MG63 (cell line): Measurements from ENCODE around the gene ZMYM4. TPM values are rescaled to one million over a fixed set of nuclear protein-coding genes. Genes with fewer than 3 reads are reported as not detected.
"Not testable (repeated sequence)": the region's sequence is repeated elsewhere in the genome, so short reads cannot be mapped to it uniquely, and the experiment has no call there.

Experiments
- DNase-seq: peaks from one replicate; pipeline ENCODE4 v3.0.0-alpha.2; 2020
- H3K27me3 ChIP-seq: fragments of 250-450 bp; sonication (Bioruptor Pico); 2 replicates; pipeline ENCODE4 v1.5.1; 2020; ENCODE audit warnings: mild to moderate bottlenecking, moderate library complexity
- H3K36me3 ChIP-seq: fragments of 250-450 bp; sonication (Bioruptor Pico); 2 replicates; pipeline ENCODE4 v1.5.1; 2020; ENCODE audit warnings: mild to moderate bottlenecking, moderate library complexity
- H3K4me3 ChIP-seq: fragments of 250-450 bp; sonication (Bioruptor Pico); 2 replicates; pipeline ENCODE4 v1.5.1; 2020; ENCODE audit warnings: mild to moderate bottlenecking, moderate library complexity
- H3K9me3 ChIP-seq: fragments of 250-450 bp; sonication (Bioruptor Pico); 2 replicates; pipeline ENCODE4 v1.5.1; 2020; ENCODE audit warnings: mild to moderate bottlenecking, moderate library complexity
- total RNA-seq: library from RNA; depleted of rRNA; stranded (reverse); fragments of >200 nt; shearing (Covaris generic); gene quantifications from 2 replicates; pipeline ENCODE4 v1.2.3, GENCODE V29; 2014; ENCODE audit warnings: low replicate concordance

The ZMYM4 gene
- total RNA-seq, 1 experiment from 2014 or later, result 27.8 TPM

- Histone ChIP-seq H3K27me3 (no peaks in the 10 kb centered on the region), H3K36me3 (peaks cover 13% of the 10 kb centered on the region), H3K4me3 (no peak overlapping the region), H3K9me3 (no peaks in the 10 kb centered on the region)
- DNase-seq, result no peak
Measured at GRCh38 chr1:35297886-35298285, 29.4 kb downstream of the ZMYM4 start.

DNA sequence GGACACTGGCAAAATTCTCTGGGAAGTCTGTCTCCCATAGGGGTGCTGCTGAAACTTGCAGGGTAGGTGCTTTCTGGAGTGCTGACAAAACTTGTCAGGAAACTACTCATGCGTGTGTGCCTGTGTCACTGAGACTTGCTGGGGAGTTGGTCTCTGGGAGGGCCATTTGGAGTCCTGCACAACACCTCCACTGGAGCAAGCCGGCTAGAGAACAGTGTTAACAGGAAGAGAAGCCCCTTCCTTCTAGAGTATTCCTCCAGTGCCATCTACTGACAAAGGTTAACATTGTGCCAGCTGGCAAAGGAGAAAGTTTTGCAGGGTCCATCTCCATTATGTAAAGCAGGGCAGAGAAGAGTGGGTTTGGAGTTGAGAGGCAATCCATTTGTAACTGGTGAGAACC lies 30.0 kb downstream of the ZMYM4 start:
- DNase-seq, result no peak
- H3K36me3 ChIP-seq, result peaks cover 13% of the 10 kb centered on the region

DNA sequence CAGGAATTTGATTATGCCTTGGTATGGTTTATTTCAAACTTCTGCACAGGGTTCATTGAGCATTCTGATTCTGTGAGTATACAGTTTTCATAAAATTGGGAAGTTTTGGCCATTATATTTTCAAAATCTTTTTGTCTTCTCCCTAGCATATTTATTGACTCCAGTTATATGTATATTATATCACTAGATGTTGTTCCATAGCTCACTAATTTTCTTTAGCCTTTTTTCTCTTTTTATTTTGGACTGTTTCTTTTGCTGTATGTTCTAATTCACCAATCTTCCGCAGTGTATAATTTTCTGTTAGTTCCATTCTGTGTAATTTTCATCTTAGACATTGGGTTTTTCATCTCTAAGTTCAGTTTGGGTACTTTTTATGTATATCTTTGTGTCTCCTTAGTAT lies 31.9 kb downstream of the ZMYM4 start:
- H3K9me3 ChIP-seq, result no peaks in the 10 kb centered on the region
- H3K27me3 ChIP-seq, result no peaks in the 10 kb centered on the region
- H3K4me3 ChIP-seq, result no peak overlapping the region
- peaks cover 5% of the 10 kb centered on the region for H3K36me3 ChIP-seq
- DNase-seq, result no peak

More for the DNA sequence above, 30.0 kb downstream of the ZMYM4 start:
- no peaks in the 10 kb centered on the region for H3K27me3 ChIP-seq
- H3K9me3 ChIP-seq, result no peaks in the 10 kb centered on the region
- H3K4me3 ChIP-seq, result no peak overlapping the region

DNA sequence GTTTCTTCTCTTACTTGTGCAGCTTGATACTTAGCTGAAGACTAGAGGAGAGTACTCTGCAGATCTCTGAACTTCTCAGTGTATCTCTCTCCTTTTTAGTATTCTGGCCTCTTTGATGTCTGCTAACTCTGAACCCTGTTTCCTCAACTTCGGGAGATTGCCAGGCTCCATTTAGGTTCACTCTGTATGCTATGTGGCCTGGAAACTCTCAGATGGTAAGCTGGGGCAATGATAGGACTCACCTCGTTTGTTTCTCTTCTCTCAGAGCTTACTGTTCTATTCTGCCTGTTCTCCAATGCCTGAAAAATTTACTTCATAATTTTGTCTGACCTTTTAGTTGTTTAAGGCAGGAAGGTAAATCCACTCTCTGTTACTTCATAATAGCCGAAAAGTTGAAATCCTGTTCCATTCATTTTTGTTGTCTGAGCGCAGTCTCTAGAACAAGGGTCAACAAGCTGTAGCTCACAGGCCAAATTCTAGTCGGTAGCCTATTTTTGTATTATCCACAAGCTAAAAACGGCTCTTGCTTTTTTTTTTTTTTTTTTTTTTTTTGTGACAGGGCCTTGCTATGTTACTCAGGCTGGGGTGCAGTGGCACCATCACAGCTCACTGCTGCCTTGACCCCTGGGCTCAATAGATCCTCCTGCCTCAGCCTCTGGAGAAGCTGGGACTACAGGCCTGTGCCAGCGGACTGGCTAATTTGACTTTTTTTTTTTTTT lies 33.3 kb downstream of the ZMYM4 start:
- Histone ChIP-seq H3K4me3 (no peak overlapping the region), H3K9me3 (no peaks in the 10 kb centered on the region), H3K36me3 (peaks cover 2% of the 10 kb centered on the region), H3K27me3 (no peaks in the 10 kb centered on the region)
- no peak for DNase-seq

GRCh38 chr1:35305383-35305782 lies 36.9 kb downstream of the ZMYM4 start:
- DNase-seq, result no peak
- Histone ChIP-seq H3K4me3 (no peak overlapping the region), H3K36me3 (peaks cover 10% of the 10 kb centered on the region), H3K27me3 (no peaks in the 10 kb centered on the region), H3K9me3 (no peaks in the 10 kb centered on the region)

DNA sequence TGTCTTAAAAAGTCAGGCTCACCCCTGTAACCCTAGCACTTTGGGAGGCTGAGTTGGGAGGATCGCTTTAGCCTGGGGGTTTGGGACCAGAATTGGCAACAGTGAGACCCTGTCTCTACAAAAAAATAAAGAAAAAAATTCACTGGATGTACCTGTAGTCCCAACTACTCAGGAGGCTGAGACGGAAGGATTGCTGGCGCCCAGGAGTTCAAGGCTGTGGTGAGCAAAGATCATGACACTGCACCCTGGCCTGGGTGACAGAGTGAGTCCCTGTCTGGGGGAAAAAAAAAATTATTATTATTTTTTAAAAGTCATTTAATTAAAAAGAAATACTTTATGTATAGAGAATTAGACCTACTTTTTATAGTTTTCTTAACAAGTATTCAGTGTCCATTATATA lies 47.1 kb downstream of the ZMYM4 start:
- H3K9me3 ChIP-seq, result 0 out of 2 replicates have a peak, but pooled peaks cover 2% of the 10 kb centered on the region
- no peaks in the 10 kb centered on the region for H3K27me3 ChIP-seq
- H3K36me3 ChIP-seq, result peaks cover 7% of the 10 kb centered on the region
- H3K4me3 ChIP-seq, result no peak overlapping the region
- no peak for DNase-seq

- DNase-seq, result no peak
- H3K36me3 ChIP-seq, result peaks cover 4% of the 10 kb centered on the region
- H3K4me3 ChIP-seq, result no peak overlapping the region
- 0 out of 2 replicates have a peak, but pooled peaks cover 2% of the 10 kb centered on the region for H3K9me3 ChIP-seq
- no peaks in the 10 kb centered on the region for H3K27me3 ChIP-seq
Measured at GRCh38 chr1:35316264-35316663, 47.8 kb downstream of the ZMYM4 start.

GRCh38 chr1:35319988-35320713 lies 51.6 kb downstream of the ZMYM4 start:
- peaks cover 4% of the 10 kb centered on the region; the same call in 1 of the 2 replicates for H3K36me3 ChIP-seq
- DNase-seq, result peak; percentile 56
- 0 out of 2 replicates have a peak, but pooled peaks cover 2% of the 10 kb centered on the region for H3K9me3 ChIP-seq
- H3K27me3 ChIP-seq, result no peaks in the 10 kb centered on the region
- H3K4me3 ChIP-seq, result no peak overlapping the region

DNA sequence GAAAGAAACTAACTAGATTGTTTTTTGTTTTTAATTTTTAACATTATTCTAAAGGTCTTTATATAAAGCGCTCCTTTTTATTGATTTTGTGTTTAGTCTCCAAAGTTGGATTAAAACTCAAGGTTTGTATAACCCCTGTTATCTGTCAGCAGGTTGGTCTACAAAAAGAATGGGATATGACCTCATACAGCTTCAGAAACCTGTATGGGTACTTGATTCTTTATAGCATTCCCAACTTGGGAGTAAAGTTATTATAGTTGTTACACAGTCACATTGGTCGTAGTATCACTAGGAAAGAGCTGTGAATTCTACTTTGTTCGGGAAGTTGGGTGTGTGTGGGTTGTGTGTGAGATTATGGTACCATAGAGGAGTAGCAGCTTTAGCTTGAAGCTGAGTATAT lies 52.4 kb downstream of the ZMYM4 start:
- no peak for DNase-seq
- Histone ChIP-seq H3K36me3 (no peaks in the 10 kb centered on the region; the same call in 1 of the 2 replicates), H3K27me3 (no peaks in the 10 kb centered on the region), H3K4me3 (no peak overlapping the region), H3K9me3 (0 out of 2 replicates have a peak, but pooled peaks cover 2% of the 10 kb centered on the region)

- no peak for DNase-seq
- H3K4me3 ChIP-seq, result no peak overlapping the region
Measured at GRCh38 chr1:35324486-35324885, 56.0 kb downstream of the ZMYM4 start.

DNA sequence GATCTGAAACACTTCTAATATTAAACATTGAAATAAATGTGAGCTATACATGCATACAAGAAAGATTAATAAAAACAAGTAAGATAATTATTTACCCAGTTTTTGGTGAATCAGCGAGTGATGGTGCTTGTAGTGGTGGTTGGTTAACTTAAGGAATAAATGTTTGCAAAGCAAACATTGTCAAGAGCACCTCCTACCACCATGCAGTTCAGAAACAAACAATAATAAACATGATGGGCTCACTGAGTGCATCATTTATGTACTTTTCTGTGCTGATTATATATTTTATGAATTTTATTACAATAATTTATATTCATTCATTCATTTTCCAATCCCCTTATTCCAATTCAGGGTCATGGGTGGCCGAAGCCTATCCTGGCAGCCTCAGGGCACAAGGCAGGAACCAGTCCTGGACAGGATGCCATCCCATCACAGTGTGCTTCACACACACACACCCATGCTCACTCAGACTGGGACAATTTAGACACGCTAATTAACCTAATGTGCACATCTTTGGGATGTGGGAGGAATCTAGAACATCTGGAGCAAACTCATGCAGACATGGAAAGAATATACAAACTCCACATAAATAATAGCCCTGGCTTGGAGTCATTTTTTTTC lies 57.8 kb downstream of the ZMYM4 start:
- H3K4me3 ChIP-seq, result no peak overlapping the region
- no peaks in the 10 kb centered on the region for H3K9me3 ChIP-seq
- DNase-seq, result no peak
- H3K27me3 ChIP-seq, result no peaks in the 10 kb centered on the region
- H3K36me3 ChIP-seq, result peaks cover 13% of the 10 kb centered on the region

More at GRCh38 chr1:35324486-35324885, 56.0 kb downstream of the ZMYM4 start:
- no peaks in the 10 kb centered on the region for H3K27me3 ChIP-seq
- peaks cover 13% of the 10 kb centered on the region for H3K36me3 ChIP-seq
- H3K9me3 ChIP-seq, result no peaks in the 10 kb centered on the region

GRCh38 chr1:35331618-35332017 lies 63.1 kb downstream of the ZMYM4 start:
- not testable (repeated sequence) for H3K27me3 ChIP-seq, H3K9me3 ChIP-seq, H3K4me3 ChIP-seq, DNase-seq
- peaks cover 27% of the 10 kb centered on the region for H3K36me3 ChIP-seq

GRCh38 chr1:35334485-35334884 lies 66.0 kb downstream of the ZMYM4 start:
- Histone ChIP-seq H3K27me3 (no peaks in the 10 kb centered on the region), H3K9me3 (no peaks in the 10 kb centered on the region), H3K4me3 (no peak overlapping the region), H3K36me3 (peaks cover 17% of the 10 kb centered on the region)
- no peak for DNase-seq

DNA sequence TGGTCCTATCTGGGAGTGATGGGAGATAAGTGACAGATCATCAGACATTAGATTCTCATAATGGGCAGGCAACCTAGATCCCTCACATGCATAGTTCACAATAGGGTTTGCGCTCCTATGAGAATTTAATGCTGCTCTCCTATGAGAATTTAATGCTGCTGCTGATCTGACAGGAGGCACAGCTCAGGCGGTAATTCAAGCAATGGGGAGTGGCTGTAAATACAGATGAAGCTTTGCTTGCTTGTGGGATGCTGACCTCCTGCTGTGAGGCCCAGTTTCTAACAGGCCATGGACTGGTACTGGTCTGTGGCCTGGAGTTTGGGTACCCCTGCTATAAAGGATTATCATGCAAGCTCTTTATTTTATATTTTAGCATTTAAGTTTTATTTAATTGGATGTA lies 72.0 kb downstream of the ZMYM4 start:
- Histone ChIP-seq H3K9me3 (no peaks in the 10 kb centered on the region), H3K36me3 (peaks cover 11% of the 10 kb centered on the region), H3K27me3 (no peaks in the 10 kb centered on the region), H3K4me3 (no peak overlapping the region)
- no peak for DNase-seq

GRCh38 chr1:35345439-35345981 lies 77.0 kb downstream of the ZMYM4 start:
- Histone ChIP-seq H3K4me3 (no peak overlapping the region), H3K9me3 (no peaks in the 10 kb centered on the region), H3K36me3 (no peaks in the 10 kb centered on the region), H3K27me3 (no peaks in the 10 kb centered on the region)
- no peak for DNase-seq

GRCh38 chr1:35350872-35351271 lies 82.4 kb downstream of the ZMYM4 start:
- Histone ChIP-seq H3K27me3 (no peaks in the 10 kb centered on the region), H3K9me3 (no peaks in the 10 kb centered on the region), H3K36me3 (peaks cover 3% of the 10 kb centered on the region), H3K4me3 (no peak overlapping the region)
- peak; percentile 4 for DNase-seq

GRCh38 chr1:35359995-35360394 lies 91.5 kb downstream of the ZMYM4 start:
- Histone ChIP-seq H3K36me3 (peaks cover 17% of the 10 kb centered on the region), H3K9me3 (no peaks in the 10 kb centered on the region), H3K4me3 (no peak overlapping the region), H3K27me3 (no peaks in the 10 kb centered on the region)
- no peak for DNase-seq
